Uterus (tissue), 2 donors: ENCODE data around the gene FUT8.
A peak's percentile ranks its signal among the peaks of the same experiment; 100 is the strongest.

Source experiments
- POLR2A ChIP-seq, 2 donors: fragments of 450-650 bp; IDR thresholded peaks; one replicate each; pipeline ENCODE4 v1.6.1; 2016; ENCODE audit warnings: antibody characterized with exemption in 2 of 2, mild to moderate bottlenecking in 1 of 2, moderate library complexity in 1 of 2
- TF ChIP-seq, protein P1 (sequence below), 4 experiments: fragments of 200-600 bp in 2 of 4; fragments of 450-650 bp in 2 of 4; sonication (generic) in 2 of 4; IDR thresholded peaks; one replicate each; pipeline ENCODE4 v1.5.1; 2016 to 2019; ENCODE audit warnings: antibody characterized with exemption in 4 of 4, mild to moderate bottlenecking in 2 of 4, moderate library complexity in 1 of 4

DNA sequence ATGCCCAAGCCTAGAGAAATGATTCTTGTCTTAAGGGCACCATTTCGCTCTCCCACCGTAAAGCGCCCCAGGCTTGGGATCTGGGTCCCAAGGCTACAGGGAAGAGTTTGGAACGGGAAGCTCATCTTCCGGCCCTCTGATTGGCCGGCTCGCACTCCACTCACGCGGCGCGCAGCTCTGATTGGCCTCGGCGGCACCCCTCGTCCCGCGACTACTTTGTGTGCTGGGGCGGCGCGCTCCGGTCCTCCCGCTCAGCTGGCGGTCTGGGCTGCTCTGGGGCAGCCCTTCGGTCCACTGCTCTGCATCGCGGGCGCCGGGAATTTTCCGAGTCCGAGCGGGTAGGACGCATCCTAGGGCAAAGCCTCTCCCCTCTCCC is 886 bp upstream of the FUT8 start:
- TF ChIP-seq, protein P1, sequence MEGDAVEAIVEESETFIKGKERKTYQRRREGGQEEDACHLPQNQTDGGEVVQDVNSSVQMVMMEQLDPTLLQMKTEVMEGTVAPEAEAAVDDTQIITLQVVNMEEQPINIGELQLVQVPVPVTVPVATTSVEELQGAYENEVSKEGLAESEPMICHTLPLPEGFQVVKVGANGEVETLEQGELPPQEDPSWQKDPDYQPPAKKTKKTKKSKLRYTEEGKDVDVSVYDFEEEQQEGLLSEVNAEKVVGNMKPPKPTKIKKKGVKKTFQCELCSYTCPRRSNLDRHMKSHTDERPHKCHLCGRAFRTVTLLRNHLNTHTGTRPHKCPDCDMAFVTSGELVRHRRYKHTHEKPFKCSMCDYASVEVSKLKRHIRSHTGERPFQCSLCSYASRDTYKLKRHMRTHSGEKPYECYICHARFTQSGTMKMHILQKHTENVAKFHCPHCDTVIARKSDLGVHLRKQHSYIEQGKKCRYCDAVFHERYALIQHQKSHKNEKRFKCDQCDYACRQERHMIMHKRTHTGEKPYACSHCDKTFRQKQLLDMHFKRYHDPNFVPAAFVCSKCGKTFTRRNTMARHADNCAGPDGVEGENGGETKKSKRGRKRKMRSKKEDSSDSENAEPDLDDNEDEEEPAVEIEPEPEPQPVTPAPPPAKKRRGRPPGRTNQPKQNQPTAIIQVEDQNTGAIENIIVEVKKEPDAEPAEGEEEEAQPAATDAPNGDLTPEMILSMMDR (IDR thresholded peaks at IDR 0.05) = no peak
- peak; percentile 55 to 70 for TF ChIP-seq POLR2A (IDR thresholded peaks at IDR 0.05)
